ENCODE data around the gene VPS13D. TPM values are rescaled to one million over a fixed set of nuclear protein-coding genes. Genes with fewer than 3 reads are reported as not detected.
A peak's percentile ranks its signal among the peaks of the same experiment; 100 is the strongest.

VPS13D gene
- total RNA-seq, 1 experiment from 2014 or later, result 31.6 TPM

DNA sequence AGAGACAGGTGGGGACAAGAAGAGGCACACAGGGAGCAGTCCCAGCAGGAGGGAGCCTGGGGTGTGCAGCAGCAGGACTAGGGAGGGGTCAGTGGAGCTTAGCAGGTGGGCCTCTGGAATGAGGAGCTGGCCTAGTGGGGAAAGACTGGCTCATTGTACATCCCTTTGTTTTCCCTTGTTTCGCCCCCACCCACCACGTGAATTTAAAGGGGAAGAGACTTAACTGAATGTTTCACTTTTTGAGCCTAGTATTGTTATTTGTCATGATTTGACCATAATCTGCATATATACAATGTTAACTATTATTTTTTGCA lies 206.5 kb downstream of the VPS13D start:
- no peaks in the 10 kb centered on the region for H3K27me3 ChIP-seq (ENCODE audit: insufficient read depth, low read length)
- no peak overlapping the region for H2AFZ ChIP-seq (ENCODE audit: low read depth, low read length, poor library complexity, severe bottlenecking)
- no TSS peak for BruUV-seq (replicated peaks)
- H3K79me2 ChIP-seq (ENCODE audit: insufficient read depth, low read length), result no peaks in the 10 kb centered on the region
- peaks cover 40 to 58% of the 10 kb centered on the region in 2 experiments for H3K4me1 ChIP-seq (ENCODE audit: control insufficient read depth in 1 of 2, insufficient read depth in 2 of 2, low read length in 2 of 2)
- ChIA-PET RAD21 (ENCODE audit: low non-redundant PET in 1 of 2, low total read pairs in 2 of 2, uncharacterized antibody in 2 of 2, unreplicated experiment in 2 of 2) (no interaction called here), CTCF (no interaction called here), POLR2A (no interaction called here)
- no peaks in the 10 kb centered on the region; a peak in 1 of 4 replicates for H3K36me3 ChIP-seq (ENCODE audit: control insufficient read depth in 1 of 2, insufficient read depth in 2 of 2, low read length in 2 of 2)
- no peak for ATAC-seq
- H3K9ac ChIP-seq (ENCODE audit: low read length), result no peak overlapping the region
- peaks cover 0 to 7% of the 10 kb centered on the region in 2 experiments; a peak in 1 of 4 replicates for H3K9me3 ChIP-seq (ENCODE audit: control insufficient read depth in 1 of 2, insufficient read depth in 1 of 2, low read depth in 1 of 2, low read length in 2 of 2)
- no peaks in the 10 kb centered on the region for H4K20me1 ChIP-seq (ENCODE audit: insufficient read depth)
- no peak for DNase-seq (ENCODE audit: low read depth, low spot score)
- intact Hi-C loops (cut with micrococcal nuclease), result no loop called here
- H3K4me2 ChIP-seq (ENCODE audit: low read length), result peak overlapping the region; percentile 73
- H3K27ac ChIP-seq (ENCODE audit: low read depth, low read length), result no peak overlapping the region
- TF ChIP-seq SRF (IDR thresholded peaks at IDR 0.05; ENCODE audit: low read depth) (no peak), SIN3A (IDR thresholded peaks at IDR 0.05; ENCODE audit: low read depth) (no peak), ZNF274 (IDR thresholded peaks at IDR 0.05; ENCODE audit: low read depth, low read length) (no peak), YY1 (IDR thresholded peaks at IDR 0.05; ENCODE audit: extremely low read depth, insufficient replicate concordance, low read depth, low read length) (no peak), ZFX (IDR thresholded peaks at IDR 0.05) (no peak), CEBPB (IDR thresholded peaks at IDR 0.05; ENCODE audit: low read depth) (no peak), ZBTB33 (IDR thresholded peaks at IDR 0.05; ENCODE audit: extremely low read depth, insufficient replicate concordance, low read length) (no peak), ATF3 (IDR thresholded peaks at IDR 0.05) (no peak), JUND (IDR thresholded peaks at IDR 0.05) (no peak), FOSL1 (IDR thresholded peaks at IDR 0.05; ENCODE audit: low read depth) (no peak), CTCF (IDR thresholded peaks at IDR 0.05 in 2 of 3, conservative IDR thresholded peaks at IDR 0.05 in 1 of 3; ENCODE audit: borderline replicate concordance in 1 of 3, insufficient read depth in 1 of 3, low read depth in 2 of 3, low read length in 2 of 3) (no peak), RAD21 (IDR thresholded peaks at IDR 0.05; ENCODE audit: low read depth) (no peak), ELF1 (IDR thresholded peaks at IDR 0.05; ENCODE audit: borderline replicate concordance, low read depth) (no peak), POLR2A (IDR thresholded peaks at IDR 0.05; ENCODE audit: borderline replicate concordance, extremely low read depth, insufficient read depth, insufficient read length) (no peak), POLR2AphosphoS5 (IDR thresholded peaks at IDR 0.05; ENCODE audit: low read depth, low read length) (no peak), EZH2phosphoT487 (IDR thresholded peaks at IDR 0.05; ENCODE audit: borderline replicate concordance) (no peak), SP1 (IDR thresholded peaks at IDR 0.05; ENCODE audit: low read depth) (no peak)
- TF ChIP-seq, protein P1, sequence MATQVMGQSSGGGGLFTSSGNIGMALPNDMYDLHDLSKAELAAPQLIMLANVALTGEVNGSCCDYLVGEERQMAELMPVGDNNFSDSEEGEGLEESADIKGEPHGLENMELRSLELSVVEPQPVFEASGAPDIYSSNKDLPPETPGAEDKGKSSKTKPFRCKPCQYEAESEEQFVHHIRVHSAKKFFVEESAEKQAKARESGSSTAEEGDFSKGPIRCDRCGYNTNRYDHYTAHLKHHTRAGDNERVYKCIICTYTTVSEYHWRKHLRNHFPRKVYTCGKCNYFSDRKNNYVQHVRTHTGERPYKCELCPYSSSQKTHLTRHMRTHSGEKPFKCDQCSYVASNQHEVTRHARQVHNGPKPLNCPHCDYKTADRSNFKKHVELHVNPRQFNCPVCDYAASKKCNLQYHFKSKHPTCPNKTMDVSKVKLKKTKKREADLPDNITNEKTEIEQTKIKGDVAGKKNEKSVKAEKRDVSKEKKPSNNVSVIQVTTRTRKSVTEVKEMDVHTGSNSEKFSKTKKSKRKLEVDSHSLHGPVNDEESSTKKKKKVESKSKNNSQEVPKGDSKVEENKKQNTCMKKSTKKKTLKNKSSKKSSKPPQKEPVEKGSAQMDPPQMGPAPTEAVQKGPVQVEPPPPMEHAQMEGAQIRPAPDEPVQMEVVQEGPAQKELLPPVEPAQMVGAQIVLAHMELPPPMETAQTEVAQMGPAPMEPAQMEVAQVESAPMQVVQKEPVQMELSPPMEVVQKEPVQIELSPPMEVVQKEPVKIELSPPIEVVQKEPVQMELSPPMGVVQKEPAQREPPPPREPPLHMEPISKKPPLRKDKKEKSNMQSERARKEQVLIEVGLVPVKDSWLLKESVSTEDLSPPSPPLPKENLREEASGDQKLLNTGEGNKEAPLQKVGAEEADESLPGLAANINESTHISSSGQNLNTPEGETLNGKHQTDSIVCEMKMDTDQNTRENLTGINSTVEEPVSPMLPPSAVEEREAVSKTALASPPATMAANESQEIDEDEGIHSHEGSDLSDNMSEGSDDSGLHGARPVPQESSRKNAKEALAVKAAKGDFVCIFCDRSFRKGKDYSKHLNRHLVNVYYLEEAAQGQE (IDR thresholded peaks at IDR 0.05; ENCODE audit: low read depth), result no peak
- TF ChIP-seq, protein P2, sequence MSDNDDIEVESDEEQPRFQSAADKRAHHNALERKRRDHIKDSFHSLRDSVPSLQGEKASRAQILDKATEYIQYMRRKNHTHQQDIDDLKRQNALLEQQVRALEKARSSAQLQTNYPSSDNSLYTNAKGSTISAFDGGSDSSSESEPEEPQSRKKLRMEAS (IDR thresholded peaks at IDR 0.05), result no peak
- H3K4me3 ChIP-seq (replicated peaks in 1 of 2; ENCODE audit: low read depth in 1 of 2, low read length in 2 of 2), result no peak overlapping the region
- H3K9me2 ChIP-seq (ENCODE audit: insufficient read depth), result no peaks in the 10 kb centered on the region

Measured in HCT116 (cell line).